GM21515 (cell line): ENCODE data around the gene CEP131.

Experiments used
- ATAC-seq: cut with Tn5 transposase; IDR thresholded peaks from one replicate; pipeline ENCODE4 v1.9.1; 2021; ENCODE audit not compliant: unreplicated experiment

The CEP131 gene

DNA sequence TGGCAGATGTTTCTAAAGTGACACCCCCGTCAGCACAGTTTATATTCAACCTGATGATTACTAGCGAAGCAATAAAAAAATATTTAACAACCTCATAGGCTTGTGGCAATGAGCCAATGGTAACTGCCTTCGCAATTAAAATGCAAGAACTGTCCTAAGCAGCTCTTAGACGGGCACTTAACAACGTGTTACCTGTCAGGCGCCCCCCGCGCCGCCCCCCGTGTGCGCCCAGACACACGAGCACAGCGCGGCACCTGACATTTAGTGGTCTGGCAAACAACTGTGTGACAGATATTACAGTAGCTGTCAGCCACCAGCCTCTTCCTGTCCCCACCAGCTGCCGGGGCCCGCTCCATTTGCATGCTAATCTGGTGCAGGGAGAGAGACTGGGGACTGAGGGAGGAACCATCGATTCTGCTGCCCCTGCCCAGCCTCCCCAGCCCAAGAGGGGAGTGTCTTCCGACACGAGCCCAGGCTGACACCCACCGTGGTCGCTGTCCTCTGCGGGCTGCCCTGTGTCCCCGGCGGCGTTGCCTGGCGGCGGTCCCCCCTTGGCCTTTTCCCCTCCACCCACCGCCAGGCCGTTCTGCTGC, 29.0 kb upstream of the CEP131 start:
- no peak for ATAC-seq

GRCh38 chr17:81251094-81251708, 28.4 kb upstream of the CEP131 start:
- ATAC-seq: no peak

DNA sequence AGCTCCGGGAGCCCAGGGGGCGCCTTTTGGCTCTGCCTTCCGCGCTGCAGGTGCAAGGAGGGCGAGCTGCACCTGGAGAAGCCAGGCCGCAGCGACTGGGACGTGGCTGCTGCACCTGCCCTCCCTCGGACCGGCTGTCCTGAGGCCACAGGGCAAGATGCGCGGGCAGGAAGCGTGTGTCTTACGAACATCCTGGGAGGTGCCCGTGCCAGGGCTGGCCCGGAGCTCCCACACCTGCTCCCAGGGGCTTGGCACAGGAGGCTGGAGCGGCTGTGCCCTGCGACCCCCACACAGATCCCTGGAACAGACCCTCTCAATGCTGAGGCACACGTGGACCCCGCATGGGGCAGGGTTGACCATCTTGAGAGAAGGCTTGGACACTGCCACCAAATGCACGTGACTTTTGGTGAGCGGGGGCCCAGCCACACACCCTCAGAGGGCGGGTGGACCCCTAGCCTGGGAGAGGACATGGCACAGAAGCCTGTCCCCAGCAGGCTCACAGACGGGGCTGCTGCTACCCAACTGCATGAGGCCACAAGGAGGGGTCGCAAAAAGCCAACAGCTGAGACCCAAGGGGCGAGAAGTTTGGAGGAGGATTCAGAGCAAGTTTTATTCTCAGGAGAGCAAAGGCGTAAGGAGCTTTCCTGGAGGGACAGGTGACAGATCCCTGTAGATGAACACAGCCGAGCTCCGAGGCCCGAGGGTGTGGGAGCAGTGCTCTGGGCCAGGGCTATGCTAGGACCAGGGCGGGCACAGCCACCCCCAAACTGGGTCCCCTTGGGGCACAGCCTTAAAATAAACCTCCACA, 27.7 kb upstream of the CEP131 start:
- no peak for ATAC-seq

DNA sequence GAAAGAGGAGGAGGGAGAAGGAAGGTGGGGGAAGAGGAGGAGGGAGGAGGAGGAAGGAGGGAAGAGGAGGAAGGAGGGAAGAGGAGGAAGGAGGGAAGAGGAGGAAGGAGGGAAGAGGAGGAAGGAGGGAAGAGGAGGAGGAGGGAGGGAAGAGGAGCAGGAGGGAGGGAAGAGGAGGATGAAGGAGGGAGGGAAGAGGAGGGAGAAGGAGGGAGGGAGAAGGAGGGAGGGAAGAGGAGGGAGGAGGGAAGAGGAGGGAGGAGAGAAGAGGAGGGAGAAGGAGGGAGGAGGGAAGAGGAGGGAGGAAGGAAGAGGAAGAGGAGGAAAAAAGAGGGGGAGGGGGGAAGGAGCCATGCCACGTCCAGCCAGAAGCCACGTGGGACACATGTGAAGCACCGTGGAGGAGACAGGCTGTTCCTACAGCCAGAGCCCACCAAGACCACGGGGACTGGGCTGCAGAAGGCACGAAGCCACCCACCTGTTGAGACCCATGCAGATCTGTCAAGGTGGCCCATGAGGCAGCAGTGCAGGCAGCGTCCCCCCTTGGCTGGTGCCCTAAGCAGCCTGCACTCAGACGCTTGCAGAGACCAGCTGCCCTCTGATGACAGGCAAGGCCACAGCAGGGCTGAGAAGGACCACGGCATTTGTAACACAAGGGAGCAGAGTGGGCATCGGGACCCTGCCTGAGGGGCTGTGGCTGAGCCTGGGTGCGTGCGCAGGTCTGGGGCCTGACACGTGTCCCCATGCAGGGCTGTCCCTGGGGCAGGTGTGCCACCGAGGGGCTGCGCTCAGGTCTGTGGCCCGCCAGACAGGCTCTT, 26.7 kb upstream of the CEP131 start:
- ATAC-seq: no peak

GRCh38 chr17:81248649-81249048, 25.9 kb upstream of the CEP131 start:
- ATAC-seq: no peak

DNA sequence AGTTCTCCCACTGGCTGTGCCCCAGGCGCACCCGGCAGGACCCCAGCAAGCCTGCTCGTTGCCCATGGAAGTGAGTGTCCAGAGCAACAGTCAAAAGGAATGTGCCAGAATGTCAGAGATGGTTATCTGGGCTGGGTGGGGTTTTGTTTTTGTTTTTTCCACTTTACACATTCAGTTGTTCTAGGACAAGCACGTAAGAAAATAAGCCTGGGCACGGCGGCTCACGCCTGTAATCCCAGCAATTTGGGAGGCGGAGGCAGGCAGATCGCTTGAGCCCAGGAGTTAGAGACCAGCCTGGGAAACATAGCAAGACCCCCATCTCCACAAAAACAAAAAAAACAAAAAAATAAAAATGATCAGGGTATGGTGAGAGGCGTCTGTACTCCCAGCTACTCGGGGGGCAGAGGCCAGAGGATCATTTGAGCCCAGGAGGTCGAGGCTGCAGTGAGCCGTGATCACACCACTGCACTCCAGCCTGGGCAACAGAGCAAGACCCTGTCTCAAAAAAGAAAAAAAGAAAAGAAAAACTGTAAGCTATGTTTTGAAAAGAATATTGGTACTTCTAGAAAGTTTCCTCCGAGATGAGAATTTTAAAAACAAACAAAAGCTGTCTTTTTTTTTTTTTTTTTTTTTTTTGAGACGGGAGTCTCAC, 24.7 kb upstream of the CEP131 start:
- ATAC-seq: no peak

GRCh38 chr17:81246679-81247338, 24.0 kb upstream of the CEP131 start:
- ATAC-seq: no peak

GRCh38 chr17:81246343-81246670, 23.5 kb upstream of the CEP131 start:
- no peak for ATAC-seq

- no peak for ATAC-seq
These were observed 23.0 kb upstream of the CEP131 start for GRCh38 chr17:81245665-81246342.

- no peak for ATAC-seq
These were observed 22.4 kb upstream of the CEP131 start for GRCh38 chr17:81245024-81245664.

- no peak for ATAC-seq
These were observed 21.7 kb upstream of the CEP131 start for GRCh38 chr17:81244358-81245023.

DNA sequence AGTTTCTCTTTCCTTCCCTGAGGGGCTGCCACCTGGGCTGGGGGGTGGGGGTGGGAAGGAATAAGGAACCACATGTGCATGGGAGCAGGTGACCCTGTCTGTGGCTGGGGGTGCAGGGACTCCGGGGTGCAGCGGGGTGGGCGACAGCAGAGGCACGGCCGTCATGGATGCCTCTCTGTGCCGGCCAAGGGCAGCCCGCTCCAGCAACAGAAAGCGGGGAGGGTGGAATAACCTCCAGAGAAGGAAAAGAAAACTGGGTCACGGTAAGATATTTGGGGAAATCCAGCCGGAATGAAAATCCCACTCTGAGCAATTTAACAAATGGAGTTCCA, 20.5 kb upstream of the CEP131 start:
- ATAC-seq: no peak

DNA sequence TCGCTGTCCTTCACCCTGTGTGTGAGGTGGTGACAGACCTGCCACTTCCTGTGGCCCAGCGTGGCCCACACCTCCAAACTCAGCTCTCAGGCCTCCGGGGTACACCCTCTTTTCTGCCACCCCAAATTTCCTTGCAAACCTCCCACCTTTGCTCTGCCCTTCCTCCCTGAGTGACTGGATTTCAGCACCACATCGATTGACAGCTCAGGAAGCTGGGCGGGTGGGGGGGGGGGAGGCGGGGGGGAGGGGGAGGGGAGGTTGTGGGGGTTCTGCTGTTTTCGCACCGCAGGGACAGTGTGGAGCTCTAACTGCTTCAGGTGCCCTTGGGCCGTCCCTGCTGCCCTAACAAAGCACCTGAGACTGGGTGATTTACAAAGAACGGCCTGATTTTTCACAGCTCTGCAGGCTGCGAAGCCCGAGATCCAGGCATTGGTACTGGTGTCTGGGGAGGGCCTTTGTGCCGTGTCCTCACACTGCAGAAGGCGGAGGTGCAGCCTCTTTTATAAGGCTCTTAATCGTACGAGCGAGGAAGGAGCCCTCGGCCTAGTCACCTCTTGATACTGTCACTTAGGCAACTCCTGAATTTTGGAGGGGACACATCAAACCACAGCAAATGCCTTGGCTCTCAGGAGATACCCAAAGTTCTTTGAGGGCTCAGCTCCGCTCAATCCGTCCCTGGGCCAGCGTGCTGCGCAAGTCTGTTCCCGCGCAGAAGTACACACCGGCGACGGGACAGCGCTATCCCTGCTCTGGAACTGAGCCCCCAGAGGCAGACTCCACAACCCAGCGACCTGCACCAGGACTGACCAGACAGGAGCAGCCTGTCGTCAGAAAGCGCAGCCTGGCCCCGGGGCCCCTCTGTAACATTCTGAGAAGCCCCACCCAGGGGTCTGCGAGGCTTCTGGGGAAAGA, 19.9 kb upstream of the CEP131 start:
- no peak for ATAC-seq

DNA sequence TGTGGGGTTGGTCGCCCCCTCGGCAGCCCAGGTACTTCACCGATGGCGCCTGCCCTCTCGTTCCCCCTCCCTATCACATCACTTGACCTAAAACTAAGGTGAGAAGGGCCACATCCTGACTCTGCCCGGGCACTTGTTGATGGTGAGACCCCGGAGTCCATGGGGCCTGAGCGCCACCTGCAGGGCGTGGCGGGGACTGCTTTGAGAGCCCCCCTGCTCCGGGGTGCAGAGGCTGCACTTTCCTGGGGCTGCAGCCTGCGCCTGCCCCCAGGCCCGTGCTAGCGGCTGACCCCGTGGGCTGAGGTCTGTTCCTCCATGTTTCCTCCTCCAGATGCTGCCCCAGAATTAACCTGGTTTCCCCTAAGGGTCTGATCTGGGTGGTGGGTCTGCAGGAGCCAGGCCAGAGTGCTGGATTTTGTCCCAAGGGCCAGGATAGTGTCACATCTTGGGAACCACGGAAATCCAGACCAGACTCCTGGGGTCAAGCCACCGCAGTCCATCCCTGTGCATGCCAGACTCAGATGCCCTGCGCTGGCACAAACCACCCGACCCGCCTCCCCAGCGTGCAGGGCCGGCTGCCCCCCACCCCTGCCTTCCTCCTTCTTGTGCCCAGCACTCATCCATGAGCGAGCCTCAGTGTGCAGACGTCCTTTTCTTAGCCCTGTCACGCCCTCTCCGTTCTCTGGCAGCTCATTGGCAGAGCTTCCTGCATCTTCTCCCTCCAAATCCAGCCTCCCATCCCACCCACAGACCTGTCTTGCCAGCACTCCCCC, 19.1 kb upstream of the CEP131 start:
- no peak for ATAC-seq

DNA sequence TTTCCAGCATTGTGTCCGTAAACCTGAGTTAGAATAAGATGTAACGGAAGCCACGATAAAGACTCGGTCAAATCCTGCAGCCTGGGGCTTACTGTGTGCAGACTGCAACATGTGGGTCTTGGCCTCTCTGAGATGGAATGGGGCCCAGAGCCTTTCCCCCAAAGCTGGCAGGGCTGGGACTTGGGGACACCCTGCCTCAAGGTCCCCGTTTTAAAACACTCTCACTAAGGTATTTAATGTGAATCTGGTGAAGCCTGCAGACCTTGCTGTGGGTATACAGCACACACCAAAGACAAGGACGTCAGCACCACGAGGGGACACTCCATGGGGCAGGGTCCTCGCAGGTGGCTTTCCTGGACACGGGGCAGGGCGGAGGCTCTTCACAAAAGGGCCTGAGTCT, 18.4 kb upstream of the CEP131 start:
- no peak for ATAC-seq

DNA sequence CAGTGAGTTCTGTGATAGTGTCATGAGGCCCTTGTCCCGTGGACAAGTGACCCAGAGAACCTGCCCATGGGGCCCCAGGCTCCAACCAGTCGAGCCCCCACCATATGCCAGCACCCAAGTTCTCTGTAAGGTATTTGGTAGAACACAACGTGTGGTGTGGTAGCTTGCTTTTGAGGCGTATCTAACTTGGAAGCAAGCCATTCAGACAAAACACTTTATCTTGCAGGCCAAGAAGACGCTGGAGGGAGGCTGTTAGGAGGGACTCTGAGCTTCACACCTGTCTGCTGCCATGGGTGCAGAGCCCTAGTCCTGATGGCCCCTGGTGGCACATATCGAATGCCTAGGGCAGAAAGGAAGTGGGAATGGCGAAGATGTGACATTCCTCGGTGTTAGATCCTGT, 18.0 kb upstream of the CEP131 start:
- ATAC-seq: no peak
